Peyer's patch (tissue), 4 donors: ENCODE measurements around the gene MIDN. TPM values are rescaled to one million over a fixed set of nuclear protein-coding genes. Genes with fewer than 3 reads are reported as not detected.

ENCODE experiments used
- DNase-seq, 3 donors: peaks; one replicate each; pipeline ENCODE4 v3.0.0-alpha.2; 2017 to 2019
- H3K27ac ChIP-seq, 4 donors: fragments of 200-600 bp; sonication (generic); one replicate each; pipeline ENCODE4 v1.5.1; 2016 to 2019
- H3K27me3 ChIP-seq, 2 donors: fragments of 200-600 bp; sonication (generic); one replicate each; pipeline ENCODE4 v1.5.1; 2019
- H3K36me3 ChIP-seq, 3 donors: fragments of 200-600 bp; sonication (generic); one replicate each; pipeline ENCODE4 v1.5.1; 2016 to 2019
- H3K4me1 ChIP-seq, 4 donors: fragments of 200-600 bp; sonication (generic); one replicate each; pipeline ENCODE4 v1.5.1; 2016 to 2019
- H3K4me3 ChIP-seq, 4 donors: fragments of 200-600 bp; sonication (generic); 1 replicate in 3 of 4; 2 replicates in 1 of 4; pipeline ENCODE4 v1.5.1; 2016 to 2019; ENCODE audit warnings: mild to moderate bottlenecking in 1 of 4
- H3K9me3 ChIP-seq, 4 donors: fragments of 200-600 bp; sonication (generic); one replicate each; pipeline ENCODE4 v1.5.1; 2016 to 2019; ENCODE audit warnings: mild to moderate bottlenecking in 1 of 4
- POLR2A ChIP-seq, 2 donors: fragments of 450-650 bp; IDR thresholded peaks; one replicate each; pipeline ENCODE4 v1.5.1; 2017; ENCODE audit warnings: antibody characterized with exemption in 2 of 2, mild to moderate bottlenecking in 2 of 2, moderate library complexity in 2 of 2
- total RNA-seq, 4 donors: library from RNA; depleted of rRNA; stranded (reverse); fragments of >200 nt; gene quantifications; one replicate each; pipeline ENCODE4 v1.1.0, GENCODE V29; 2016
- TF ChIP-seq, protein P1 (sequence below), 6 experiments: fragments of 450-650 bp in 4 of 6; fragments of 200-600 bp in 2 of 6; sonication (generic) in 1 of 6; IDR thresholded peaks; one replicate each; pipeline ENCODE4 v1.5.1; 2017 to 2019; ENCODE audit warnings: antibody characterized with exemption in 6 of 6, mild to moderate bottlenecking in 3 of 6, moderate library complexity in 1 of 6

The MIDN gene
- total RNA-seq, 4 donors from 2014 or later: 34.7 to 205 (median 98.9) TPM

DNA sequence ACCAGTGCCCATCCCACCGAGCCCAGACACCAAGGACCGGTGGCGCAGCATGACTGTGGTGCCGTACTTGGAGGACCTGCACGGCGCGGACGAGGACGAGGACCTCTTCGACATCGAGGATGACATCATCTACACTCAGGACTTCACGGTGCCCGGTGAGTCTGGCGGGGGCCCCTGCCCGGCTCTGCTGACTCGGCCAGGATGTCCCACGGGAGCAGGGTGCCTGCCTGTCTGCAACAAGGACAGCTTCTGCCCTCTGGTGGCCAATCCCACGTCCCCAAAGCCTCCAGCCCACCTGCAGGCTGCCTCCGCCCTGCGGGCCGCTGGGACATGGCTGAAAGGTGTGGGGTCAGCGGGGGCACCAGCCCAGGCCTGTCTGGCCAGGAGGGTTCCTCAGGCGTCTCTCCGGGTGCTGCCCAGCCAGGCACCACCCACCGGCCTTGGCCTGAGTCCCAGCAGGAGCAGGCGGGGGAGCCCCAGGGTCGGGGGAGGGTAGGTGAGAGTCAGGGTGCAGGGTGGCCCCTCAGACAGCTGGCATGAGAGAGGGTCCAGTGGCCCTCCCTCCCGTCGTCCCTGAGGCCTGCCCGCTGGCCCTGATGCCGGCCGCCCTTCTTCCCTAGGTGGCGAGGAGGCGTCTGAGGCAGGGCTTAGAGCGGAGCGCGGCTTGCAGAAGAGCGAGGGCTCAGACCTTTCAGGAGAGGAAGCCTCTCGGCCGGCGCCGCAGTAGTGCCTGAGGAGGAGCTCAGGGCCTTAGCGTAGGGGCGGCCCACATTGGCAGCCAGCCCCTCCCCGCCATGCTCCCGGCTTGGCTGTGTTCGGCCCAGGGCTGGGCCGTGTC lies 25.1 kb upstream of the MIDN start:
- Histone ChIP-seq H3K9me3 (no peaks in the 10 kb centered on the region), H3K27ac (no peak overlapping the region), H3K4me3 (no peak overlapping the region), H3K36me3 (peaks cover 0 to 82% (median 0%) of the 10 kb centered on the region in 3 donors), H3K27me3 (no peaks in the 10 kb centered on the region), H3K4me1 (peaks cover 0 to 7% (median 0%) of the 10 kb centered on the region in 4 donors)
- DNase-seq: peak in 1 of 3 donors; percentile 67
- TF ChIP-seq, protein P1, sequence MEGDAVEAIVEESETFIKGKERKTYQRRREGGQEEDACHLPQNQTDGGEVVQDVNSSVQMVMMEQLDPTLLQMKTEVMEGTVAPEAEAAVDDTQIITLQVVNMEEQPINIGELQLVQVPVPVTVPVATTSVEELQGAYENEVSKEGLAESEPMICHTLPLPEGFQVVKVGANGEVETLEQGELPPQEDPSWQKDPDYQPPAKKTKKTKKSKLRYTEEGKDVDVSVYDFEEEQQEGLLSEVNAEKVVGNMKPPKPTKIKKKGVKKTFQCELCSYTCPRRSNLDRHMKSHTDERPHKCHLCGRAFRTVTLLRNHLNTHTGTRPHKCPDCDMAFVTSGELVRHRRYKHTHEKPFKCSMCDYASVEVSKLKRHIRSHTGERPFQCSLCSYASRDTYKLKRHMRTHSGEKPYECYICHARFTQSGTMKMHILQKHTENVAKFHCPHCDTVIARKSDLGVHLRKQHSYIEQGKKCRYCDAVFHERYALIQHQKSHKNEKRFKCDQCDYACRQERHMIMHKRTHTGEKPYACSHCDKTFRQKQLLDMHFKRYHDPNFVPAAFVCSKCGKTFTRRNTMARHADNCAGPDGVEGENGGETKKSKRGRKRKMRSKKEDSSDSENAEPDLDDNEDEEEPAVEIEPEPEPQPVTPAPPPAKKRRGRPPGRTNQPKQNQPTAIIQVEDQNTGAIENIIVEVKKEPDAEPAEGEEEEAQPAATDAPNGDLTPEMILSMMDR (IDR thresholded peaks at IDR 0.05): peak in 4 of 6 experiments; percentile 10 to 44 (median 38)
- no peak for TF ChIP-seq POLR2A (IDR thresholded peaks at IDR 0.05)

DNA sequence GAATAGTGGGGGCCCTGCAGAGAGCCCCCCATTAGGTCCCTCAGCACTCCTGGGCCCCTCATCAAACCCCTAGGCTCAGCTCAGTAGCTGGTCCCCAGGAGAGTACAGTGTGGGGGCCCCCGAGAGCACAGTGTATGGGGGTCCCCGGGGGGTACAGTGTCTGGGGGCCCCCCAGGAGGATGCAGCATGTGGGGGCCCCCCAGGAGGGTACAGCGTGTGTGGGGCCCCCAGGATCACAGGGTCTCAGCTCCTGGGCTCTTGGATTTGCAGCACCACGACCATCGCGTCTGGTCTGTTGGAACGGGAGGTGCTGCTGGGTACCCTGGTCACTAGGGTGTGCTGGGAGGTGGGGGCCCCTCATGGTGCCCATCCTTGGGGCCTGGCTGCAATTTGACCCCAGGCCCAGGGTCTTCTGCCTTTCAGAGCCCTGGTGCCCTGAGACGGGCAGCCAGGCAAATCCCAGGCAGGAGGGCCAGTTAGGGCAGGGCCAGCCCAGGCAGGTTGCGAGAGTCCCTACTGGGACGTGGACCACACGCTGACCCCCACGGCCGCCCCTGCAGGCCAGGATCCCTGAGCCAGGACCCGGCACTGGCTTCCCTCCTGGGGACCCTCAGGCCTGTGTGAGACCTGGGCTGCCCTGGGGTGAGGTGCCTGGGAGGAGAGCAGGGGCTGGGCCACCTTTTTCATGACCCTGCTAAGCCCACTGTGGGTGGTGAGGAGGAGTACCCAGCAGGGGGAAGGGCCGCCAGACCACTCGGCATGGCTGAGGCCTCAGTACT lies 24.1 kb upstream of the MIDN start:
- Histone ChIP-seq H3K4me3 (no peak overlapping the region), H3K9me3 (no peaks in the 10 kb centered on the region), H3K36me3 (peaks cover 0 to 84% (median 0%) of the 10 kb centered on the region in 3 donors), H3K27ac (no peak overlapping the region), H3K27me3 (no peaks in the 10 kb centered on the region), H3K4me1 (no peaks in the 10 kb centered on the region)
- TF ChIP-seq POLR2A (IDR thresholded peaks at IDR 0.05): no peak
- TF ChIP-seq, protein P1 (IDR thresholded peaks at IDR 0.05): no peak
- DNase-seq: no peak

DNA sequence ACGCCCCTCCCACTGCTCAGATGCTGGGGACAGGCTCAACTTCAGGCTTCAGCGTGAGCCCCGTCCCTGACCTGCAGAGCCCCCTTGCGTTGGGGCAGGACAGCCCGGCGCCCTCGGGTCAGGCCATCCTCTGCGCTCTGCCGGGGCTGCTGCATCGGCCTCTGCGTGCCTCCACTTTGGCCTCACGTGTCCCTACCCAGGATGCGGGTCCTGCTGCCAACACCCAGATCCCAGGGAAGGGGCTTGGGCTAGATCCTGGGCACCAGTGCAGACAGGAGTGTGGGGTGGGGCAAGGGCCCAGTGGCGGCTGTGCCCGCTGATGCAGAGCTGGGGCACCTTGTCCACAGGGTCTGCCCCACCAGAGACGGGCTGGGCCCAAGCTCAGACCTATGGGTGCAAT lies 23.5 kb upstream of the MIDN start:
- Histone ChIP-seq H3K36me3 (peaks cover 0 to 81% (median 0%) of the 10 kb centered on the region in 3 donors), H3K4me1 (no peaks in the 10 kb centered on the region), H3K27me3 (no peaks in the 10 kb centered on the region), H3K27ac (no peak overlapping the region), H3K4me3 (no peak overlapping the region), H3K9me3 (no peaks in the 10 kb centered on the region)
- no peak for DNase-seq
- TF ChIP-seq POLR2A (IDR thresholded peaks at IDR 0.05): no peak
- TF ChIP-seq, protein P1 (IDR thresholded peaks at IDR 0.05): no peak

DNA sequence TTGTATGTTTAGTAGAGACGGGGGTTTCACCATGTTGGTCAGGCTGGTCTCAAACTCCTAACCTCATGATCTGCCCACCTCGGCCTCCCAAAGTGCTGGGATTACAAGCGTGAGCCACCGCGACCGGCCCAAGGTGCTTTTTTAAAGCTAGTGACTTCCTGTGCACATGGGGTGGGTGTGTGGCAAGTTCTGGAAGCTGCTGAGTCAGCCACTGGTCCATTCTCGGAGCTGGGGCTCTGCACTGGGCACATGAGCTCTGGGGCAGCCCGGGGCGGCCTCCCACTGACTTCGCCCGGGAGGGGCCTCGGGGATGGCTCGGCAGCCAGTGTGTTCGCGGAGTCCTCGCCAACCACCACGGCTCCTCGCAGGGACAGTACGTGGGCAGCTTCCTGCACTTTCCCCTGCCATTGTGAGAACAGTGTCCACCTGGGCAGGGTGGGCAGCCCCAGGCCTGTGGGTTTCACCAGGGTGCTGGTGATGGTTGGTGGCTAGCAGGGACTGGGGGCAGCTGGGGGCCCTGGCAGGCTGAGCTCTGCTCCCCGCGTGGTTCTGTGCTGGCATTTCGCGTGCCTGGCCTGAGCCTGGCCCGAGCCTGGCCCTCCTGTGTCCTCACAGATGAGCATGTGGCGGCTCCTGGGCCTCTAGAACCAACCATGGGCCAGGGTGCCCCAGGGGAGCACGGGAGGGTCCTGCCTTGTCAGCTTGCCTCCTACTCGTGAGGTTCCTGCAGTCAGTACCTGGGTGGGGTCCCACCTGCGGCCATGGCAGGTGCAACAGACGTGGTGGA lies 22.8 kb upstream of the MIDN start:
- peaks cover 0 to 73% (median 0%) of the 10 kb centered on the region in 3 donors for H3K36me3 ChIP-seq
- no peaks in the 10 kb centered on the region for H3K9me3 ChIP-seq
- no peak for TF ChIP-seq POLR2A (IDR thresholded peaks at IDR 0.05)
- TF ChIP-seq, protein P1 (IDR thresholded peaks at IDR 0.05): no peak
- no peak overlapping the region for H3K4me3 ChIP-seq
- no peaks in the 10 kb centered on the region for H3K4me1 ChIP-seq
- no peak overlapping the region for H3K27ac ChIP-seq
- DNase-seq: no peak
- H3K27me3 ChIP-seq: no peaks in the 10 kb centered on the region

DNA sequence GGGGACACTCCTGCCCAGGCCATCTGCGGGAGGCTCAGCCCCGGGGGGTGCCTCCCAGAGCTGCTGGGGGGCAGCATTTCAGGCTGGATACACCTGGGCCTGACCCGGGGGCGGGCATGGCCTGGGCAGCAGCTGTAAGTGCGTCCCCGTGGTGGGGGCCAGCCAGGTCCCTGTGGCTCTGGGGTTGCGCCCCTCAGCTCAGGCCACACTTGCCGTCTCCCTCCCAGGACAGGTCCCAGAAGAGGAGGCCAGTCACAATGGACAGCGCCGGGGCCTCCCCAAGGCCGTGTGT lies 22.2 kb upstream of the MIDN start:
- Histone ChIP-seq H3K36me3 (peaks cover 0 to 68% (median 0%) of the 10 kb centered on the region in 3 donors), H3K9me3 (no peaks in the 10 kb centered on the region), H3K4me1 (no peaks in the 10 kb centered on the region), H3K27me3 (no peaks in the 10 kb centered on the region), H3K27ac (no peak overlapping the region), H3K4me3 (no peak overlapping the region)
- TF ChIP-seq POLR2A (IDR thresholded peaks at IDR 0.05): no peak
- TF ChIP-seq, protein P1 (IDR thresholded peaks at IDR 0.05): no peak
- DNase-seq: no peak
